HG02610 (cell line): ENCODE data around the gene GTPBP3.
"Not testable (repeated sequence)": the region's sequence is repeated elsewhere in the genome, so short reads cannot be mapped to it uniquely, and the experiment has no call there.

Experiments used
- ATAC-seq: cut with Tn5 transposase; IDR thresholded peaks from one replicate; pipeline ENCODE4 v1.9.1; 2021; ENCODE audit warnings: mild to moderate bottlenecking, moderate library complexity; ENCODE audit not compliant: unreplicated experiment

GTPBP3 gene, protein sequence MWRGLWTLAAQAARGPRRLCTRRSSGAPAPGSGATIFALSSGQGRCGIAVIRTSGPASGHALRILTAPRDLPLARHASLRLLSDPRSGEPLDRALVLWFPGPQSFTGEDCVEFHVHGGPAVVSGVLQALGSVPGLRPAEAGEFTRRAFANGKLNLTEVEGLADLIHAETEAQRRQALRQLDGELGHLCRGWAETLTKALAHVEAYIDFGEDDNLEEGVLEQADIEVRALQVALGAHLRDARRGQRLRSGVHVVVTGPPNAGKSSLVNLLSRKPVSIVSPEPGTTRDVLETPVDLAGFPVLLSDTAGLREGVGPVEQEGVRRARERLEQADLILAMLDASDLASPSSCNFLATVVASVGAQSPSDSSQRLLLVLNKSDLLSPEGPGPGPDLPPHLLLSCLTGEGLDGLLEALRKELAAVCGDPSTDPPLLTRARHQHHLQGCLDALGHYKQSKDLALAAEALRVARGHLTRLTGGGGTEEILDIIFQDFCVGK

DNA sequence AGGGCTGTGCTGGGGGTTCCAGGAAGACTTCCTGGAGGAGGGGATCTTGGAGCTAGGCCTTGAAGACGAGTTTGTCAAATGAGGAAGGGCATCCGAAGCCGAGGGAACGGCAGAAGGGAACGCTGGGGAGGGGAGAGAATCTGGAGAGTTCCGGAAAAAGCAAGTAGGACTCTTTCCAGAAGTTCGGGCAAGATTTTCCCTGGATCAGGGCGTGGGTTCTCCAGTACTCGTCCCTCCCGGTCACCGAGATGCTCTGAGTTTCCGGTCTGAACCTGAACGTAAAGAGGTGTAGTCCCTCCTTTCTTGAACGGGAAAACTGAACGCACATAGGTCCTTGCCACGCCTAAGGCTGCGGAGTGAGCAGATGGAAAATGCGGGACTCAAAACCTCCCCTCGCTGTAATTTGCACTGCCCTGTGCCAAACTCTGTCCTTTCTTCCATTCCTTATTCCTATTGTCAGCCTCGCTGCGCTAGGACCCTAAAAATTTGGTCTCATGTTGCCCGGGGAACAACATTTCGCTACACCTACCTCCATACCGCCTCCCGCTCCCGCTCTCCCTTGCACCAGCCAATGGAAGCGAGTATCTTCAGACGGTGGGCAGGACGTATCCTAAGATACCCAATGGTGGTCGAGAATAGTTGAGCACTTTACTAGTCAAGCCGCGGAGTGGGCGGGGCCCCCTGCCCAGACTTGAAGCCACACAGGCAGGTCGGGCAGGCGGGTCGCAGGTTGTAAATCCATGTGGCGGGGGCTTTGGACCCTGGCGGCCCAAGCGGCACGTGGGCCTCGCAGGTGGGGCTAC, at the start of gene GTPBP3:
Gene GTPBP3, plus strand, starts transcription at position 682 of the 803 bp plus-strand sequence. Its CDS starts 59 bp downstream, at position 741.
- peak; percentile 60 for ATAC-seq

DNA sequence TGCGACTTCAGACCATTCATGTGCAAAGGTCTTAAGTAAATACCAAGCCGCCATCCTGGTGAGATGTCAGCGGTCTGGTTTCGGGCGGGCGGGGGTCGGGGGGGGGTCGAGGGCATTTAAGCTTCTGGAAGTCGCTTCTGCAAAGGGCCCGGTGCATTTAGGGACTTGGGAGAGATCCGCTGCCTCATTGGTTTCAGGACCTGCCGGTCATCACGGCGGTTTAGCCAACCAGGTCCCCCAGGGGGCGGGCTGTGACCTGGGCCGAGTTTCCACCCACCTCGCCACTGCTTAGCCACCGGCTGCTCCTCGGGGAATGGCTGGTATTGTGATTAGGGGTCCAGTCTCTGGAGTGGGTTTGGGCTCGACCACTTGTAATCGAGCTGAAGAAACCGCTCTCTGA, 47.9 kb upstream of the GTPBP3 start:
- ATAC-seq, result no peak

DNA sequence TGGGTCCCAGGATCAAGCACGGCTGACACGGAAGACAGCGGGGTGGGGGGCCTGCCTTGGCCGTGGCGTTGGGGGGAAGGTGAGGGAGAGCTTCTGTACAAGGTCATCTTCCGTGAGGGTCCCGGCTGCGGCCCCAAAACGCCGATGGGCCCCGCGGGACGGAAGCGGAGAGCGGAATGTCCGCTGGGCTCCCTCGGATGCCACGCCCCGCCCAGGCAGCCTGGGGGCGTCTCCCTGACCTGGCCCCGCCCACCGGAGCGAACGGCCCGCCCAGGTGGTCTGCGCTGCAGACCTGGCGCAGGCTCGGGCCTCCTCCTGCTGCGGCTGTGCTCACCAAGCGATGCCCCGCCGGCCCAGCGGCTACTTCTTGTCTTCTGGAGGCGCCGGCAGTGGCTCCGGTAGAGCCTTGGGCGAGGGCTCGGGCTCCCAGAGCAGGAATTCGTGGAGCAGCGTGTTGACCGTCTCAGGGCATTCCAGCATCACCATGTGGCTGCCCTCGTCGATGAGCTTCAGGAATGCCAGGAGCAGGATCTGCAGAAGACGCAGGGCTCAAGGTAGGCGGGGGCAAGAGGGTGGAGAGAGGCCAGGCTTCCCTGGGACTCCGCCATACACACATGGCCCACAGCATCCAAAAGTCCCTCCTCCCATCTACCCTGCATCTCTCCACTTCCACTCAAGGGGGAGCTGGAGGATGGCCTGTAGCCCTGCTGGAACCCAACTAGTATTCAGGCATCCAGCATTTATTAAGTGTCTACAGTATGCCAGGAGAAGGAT, 44.9 kb upstream of the GTPBP3 start:
- ATAC-seq, result peak; percentile 91

DNA sequence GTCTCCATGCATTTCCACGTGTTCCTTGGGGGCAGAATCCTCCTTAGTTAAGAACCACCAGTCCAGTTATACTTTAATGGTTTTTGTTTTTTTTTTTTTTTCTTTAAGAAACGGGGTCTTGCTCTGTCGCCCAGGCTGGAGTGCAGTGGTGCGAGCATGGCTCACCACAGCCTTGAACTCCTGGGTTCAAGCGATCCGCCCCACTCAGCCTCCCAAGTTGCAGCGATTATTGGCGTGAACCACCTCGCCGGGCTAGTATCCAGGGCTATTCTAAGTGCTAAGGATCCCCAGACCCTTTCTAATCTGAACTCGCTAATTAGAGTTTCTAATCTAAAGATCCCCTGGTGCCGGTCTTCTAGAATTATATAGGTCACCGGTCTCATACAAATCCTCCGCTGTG, 43.7 kb upstream of the GTPBP3 start:
- no peak for ATAC-seq

DNA sequence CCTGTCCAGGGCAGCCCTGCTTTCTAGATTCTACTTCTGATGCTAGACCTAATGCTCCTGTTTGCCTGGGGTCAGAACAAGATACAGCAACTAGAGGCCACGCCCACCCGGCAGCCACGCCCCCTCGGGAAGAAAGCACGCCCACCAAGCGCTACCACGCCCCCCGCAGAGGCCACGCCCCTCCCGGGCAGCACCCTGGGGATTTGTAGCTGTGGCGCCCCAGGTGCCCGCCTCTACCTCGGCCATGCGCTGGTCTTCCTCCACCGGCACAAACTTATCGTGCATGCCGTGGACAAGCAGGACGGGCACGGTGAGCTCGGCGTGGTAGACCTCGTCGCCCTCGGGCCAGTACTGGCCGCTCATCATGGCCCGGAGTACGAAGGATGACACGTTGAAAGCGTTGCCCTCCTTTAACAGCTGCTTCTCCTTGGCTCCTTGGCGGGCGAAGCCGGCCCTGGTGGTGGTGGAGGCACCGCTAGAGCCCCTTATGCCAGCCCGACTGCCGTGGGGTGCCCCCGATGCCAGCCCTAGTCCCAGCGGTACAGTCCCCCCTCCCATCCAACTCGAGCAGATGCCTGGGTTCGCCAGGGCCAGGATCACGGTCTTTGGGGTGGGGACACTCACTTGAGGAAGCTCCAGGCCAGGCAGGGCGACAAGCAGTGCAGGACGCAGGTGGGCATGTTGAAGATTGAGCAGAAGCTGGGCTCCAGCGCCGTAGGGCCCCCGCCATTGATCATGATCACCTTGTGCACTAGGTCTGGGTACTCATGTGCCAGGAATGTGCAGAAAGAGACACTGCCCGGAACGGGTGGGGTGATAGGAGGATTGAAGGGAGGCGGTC, 43.1 kb upstream of the GTPBP3 start:
- ATAC-seq, result no peak

DNA sequence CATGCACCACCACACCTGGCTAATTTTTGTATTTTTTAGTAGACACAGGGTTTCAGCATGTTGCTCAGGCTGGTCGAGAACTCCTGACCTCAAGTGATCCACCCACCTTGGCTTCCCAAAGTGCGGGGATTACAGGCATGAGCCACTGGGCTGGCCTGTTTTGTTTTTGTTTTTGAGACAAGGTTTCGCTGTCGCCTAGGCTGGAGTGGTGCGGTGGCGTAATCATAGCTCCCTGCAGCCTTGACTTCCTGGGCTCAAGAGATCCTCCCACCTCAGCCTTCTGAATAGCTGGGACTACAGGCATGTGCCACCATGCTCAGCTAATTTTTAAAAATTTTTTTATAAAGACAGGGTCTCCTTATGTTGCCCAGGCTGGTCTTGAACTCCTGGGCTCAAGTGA, 41.8 kb upstream of the GTPBP3 start:
- not testable (repeated sequence) for ATAC-seq

DNA sequence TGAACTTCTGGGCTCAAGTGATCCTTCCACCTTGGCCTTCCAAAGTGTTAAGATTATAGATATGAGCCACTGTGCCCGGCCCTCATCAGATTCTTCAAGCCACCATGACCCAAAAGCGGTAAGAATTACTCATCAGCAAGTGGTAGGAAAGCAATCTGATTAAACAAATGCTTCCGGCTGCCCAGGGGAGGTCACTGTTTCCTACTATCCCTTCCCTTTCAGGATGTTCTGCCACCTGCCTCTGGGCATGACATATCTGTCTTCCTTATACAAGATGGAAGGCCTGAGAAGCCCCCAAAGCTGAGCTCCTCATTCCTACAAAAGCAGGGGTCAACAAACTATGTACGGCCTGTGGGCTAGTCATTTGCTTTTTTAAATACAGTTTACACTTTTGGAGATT, 41.1 kb upstream of the GTPBP3 start:
- no peak for ATAC-seq

DNA sequence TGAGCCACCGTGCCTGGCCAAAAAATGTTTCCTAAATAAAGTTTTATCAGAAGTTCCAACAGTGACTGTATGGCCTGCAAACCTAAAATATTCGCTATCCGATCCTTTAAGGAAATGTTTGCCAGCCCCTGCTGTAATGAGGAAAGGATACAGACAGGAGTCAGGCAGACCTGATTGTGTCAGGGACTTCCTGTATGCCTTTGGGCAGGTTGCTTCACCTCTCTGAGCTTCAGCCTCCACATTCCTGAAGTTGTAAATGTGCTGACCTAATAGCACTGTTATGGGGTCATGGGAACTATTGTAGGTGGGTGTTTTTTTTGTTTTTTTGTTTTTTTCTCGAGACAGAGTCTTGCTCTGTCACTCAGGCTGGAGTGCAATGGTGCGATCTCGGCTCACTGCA, 40.4 kb upstream of the GTPBP3 start:
- no peak for ATAC-seq

DNA sequence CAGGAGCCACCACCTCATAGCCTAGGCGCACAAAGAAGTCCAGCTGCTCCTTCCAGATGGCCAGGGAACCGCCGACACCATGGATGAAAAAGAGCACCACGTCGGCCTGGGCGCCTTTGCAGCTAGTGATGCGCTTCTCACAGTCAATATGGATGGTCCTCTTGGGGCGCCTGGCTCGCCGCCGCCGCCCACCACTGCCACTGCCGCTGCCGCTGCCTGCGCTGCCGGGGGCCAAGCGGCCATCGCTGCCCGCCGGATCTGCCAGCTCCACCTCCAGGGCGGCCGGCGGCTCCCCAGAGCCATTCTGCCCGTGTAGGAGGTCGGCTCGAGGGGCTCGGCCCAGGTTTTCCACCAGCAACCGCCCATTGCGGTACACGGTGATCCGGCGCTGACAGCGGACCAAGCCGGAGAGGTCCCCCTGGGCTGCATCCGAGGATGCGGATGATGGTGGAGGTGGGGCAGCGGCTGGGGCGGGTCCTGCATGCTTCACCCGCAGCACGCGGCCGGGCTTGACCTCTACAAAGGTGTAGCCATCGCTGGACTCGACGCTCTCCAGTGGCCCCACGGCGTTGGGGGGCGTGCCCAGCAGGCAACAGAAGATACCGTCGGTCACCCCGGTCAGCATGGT, 36.2 kb upstream of the GTPBP3 start:
- no peak for ATAC-seq

DNA sequence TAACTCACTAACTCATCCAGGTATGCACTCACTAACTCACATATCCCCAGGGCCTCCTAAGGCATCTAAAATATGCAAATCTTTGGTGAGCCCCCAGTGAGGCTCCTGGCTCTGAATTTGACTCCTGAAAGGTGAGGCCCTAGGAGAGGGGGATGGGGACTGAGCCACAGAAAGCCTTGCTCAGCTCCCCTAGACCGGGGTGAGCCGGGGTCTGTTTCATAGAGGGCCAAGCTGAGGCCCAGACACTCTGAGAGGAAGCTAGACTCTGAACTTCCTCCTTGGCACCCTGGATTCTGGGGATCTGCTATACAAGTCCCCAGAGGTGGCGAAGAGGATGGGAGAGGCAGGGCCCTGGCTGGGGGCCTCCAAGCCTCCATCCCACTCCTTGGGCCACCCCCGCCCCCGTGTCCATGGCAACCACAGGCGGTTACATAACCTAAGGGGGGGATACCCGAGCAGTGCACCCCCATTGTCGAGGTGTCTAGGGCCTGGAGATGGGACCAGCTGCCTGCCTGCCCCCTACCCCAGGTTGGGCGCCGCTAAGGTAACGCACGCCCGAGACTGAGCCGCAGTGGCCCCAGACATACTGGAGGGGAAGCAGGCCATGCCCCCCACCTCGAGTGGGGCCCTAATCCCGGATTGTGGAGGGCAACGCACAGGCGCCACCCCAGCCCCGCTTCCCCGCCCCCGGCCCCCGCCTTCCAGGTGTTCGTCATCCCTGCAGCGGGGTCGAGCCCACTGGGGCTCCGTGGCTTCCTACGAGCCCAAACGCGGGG, 34.8 kb upstream of the GTPBP3 start:
- no peak for ATAC-seq

DNA sequence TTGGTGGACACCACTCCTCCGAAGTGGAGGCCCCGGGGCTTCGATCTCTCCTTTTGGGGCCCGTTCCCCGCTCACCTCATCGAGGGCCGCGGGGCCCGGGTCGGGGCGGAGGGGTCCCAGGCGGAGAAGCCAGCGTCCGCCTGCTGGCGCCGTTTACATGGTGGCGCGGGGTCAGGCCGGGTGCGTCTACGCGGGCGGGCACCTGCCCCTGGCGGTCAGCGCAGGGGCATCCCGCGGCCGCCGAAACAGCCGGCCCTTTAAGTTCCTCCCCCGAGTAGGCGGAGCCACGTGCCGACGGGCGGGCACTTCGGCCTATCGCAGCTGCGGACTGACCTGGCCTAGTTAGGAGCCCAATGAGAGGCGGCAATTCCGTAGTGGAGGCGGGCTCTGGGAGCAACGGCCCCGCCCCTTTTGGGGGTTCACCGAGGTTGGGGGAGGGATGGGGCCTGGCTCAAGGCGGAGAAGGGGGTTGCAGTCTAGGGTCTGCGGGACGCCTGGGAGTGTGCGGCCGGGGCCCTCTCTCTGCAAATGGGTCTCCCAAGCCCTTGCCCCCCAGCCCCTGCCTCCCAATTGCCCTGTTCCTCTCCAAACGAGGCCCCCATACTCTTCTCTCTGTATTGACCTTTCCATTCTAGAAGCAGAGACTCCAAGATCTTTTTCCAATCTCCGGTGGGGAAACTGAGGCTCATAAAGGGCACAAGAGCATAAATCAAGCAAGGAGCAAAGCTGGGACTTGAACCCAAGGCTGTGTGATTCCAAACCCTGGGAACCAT, 34.0 kb upstream of the GTPBP3 start, which contains the start of gene ABHD8:
Gene ABHD8, minus strand, starts transcription at position 259 of the 773 bp plus-strand sequence. CDS start 1,809 bp downstream, outside the sequence.
- peak; percentile 59 for ATAC-seq

DNA sequence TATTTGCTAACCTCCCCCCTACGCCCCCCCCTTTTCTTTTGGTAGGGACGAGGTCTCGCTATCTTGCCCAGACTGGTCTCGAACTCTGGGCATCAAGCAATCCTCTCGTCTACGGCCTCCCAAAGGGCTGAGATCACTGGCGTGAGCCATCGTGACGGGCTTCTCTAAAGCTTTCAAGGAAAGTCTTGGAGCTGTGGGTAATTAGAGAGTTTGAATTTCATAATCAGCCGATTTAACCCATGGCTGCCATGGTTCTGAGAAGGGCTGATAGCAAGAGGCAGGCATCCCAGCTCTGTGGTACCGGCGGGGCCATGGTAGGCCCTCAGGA, 33.4 kb upstream of the GTPBP3 start:
- ATAC-seq, result no peak

DNA sequence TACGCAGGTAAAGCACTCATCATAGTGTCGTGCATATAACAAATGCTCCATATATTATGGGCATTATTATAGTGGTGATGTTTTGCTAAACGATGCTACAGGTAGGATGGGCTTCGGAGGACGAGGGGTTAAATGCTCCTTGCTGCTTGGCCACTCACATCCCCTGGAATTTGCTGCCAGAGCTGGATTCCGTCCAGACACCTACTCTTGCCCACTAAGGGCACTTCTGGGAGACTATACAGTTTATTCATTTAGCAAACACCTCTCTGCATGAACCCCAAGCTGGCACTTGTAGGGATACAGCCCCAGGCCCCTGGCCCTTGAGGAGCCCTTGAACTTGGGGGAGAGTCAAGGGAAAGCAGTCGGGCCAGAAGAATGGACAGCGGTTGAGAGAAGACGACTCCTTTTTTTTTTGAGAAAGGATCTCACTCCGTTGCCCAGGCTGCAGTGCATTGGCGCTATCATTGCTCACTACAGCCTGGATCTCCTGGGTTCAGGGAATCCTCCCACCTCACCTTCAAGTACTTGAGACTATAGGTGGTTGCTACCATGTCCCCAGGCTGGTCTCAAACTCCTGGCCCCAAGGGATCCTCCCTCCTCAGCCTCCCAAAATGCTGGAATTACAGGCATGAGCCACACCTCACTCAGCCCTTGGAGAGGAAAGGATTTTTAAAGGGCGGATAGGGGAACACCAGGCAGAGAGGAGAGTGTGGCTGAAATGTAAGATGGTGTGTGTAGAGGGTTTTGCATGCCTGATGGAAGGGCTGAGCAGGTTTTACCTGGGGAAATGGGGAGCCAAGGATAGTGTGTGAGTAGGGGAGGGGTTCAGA, 32.8 kb upstream of the GTPBP3 start:
- no peak for ATAC-seq

DNA sequence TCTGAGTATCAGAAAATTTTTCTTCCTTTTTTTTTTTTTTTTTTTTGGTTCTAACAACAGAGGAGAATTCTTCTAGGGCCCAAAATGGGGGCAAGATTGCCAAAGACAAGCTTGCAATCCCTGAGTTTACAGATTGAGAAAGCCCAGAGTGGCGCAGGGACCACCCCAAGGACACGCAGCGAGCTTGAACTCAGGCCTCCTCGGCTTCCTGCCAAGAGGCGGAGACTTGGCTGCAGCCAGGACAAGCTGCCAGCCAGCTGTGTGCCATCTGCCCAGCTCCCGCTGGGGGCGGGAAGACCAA, 32.2 kb upstream of the GTPBP3 start:
- no peak for ATAC-seq

DNA sequence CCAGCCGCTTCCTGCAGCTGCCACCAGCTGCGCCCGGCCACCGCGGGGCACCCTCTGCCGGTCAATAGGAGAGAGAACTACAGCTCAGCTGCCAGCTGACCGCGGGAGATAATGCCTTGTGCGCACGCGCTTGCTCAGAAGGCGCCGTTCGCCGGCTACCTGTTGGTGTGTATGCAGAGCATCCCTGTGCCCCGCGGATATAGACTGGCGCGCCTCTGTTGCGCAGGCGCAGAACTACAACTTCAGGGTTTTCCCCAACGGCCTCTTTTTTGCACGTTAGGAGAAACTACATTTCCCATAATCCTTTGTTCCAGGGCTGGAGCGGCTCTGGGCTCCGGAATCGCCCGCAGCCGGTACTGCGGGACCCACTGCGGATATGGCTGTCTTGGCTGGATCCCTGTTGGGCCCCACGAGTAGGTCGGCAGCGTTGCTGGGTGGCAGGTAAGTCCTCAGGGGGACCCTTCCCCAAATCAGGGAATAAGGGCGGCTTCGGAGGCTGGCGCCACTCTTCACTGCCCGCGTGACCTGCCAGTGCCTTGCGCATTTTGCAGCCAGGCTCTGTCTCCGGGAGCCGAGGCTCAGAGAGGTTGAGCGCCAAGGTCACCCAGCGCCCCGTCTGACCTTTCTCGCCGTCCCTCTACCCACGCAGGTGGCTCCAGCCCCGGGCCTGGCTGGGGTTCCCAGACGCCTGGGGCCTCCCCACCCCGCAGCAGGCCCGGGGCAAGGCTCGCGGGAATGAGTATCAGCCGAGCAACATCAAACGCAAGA, 31.7 kb upstream of the GTPBP3 start, which contains the start of gene MRPL34:
Gene MRPL34, plus strand, starts transcription at position 356 of the 768 bp plus-strand sequence. Its CDS starts 21 bp downstream, at position 377.
- peak; percentile 62 for ATAC-seq

DNA sequence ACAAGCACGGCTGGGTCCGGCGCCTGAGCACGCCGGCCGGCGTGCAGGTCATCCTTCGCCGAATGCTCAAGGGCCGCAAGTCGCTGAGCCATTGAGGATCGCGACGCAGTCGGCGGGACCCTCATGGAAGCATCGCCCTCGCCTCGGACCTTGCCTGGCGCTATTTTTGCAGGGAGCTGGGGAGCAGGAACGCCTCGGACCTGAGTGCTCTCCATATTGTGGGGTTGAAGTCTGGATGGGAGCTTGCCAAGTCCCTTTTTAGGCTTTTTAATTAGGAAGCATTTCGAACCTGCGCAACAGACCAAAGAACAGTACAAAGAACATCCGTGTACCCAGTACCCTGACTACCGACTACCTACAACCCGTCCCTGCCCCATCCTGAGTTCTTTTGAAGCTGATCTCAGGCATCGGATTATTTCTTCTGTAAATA, 31.1 kb upstream of the GTPBP3 start:
- no peak for ATAC-seq
